ENCODE data around the gene HYAL3.
A peak's percentile ranks its signal among the peaks of the same experiment; 100 is the strongest.
"Not testable (repeated sequence)": the region's sequence is repeated elsewhere in the genome, so short reads cannot be mapped to it uniquely, and the experiment has no call there.

The HYAL3 gene

GRCh38 chr3:50268276-50268675, 30.9 kb downstream of the HYAL3 start:
- peak overlapping the region; percentile 96 for H3K27ac ChIP-seq (ENCODE audit: low read length)
- peak overlapping the region; percentile 62 to 78 for H3K4me3 ChIP-seq (ENCODE audit: low read length in 2 of 2)
- no peaks in the 10 kb centered on the region for H3K36me3 ChIP-seq (ENCODE audit: control insufficient read depth in 2 of 2, insufficient read depth in 2 of 2, low read length in 2 of 2)
- H3K27me3 ChIP-seq (ENCODE audit: control insufficient read depth in 1 of 2, insufficient read depth in 2 of 2, low read length in 2 of 2): peaks cover 0 to 3% of the 10 kb centered on the region in 2 donors
- H3K4me1 ChIP-seq (ENCODE audit: control insufficient read depth, insufficient read depth, low read length): peaks cover 74% of the 10 kb centered on the region
- no peaks in the 10 kb centered on the region for H3K9me3 ChIP-seq (ENCODE audit: control insufficient read depth in 2 of 2, low read length in 2 of 2)
- H3K9ac ChIP-seq (ENCODE audit: low read length in 2 of 2): peak overlapping the region in 1 of 2 donors; percentile 87

GRCh38 chr3:50267280-50267913, 31.8 kb downstream of the HYAL3 start:
- Histone ChIP-seq H3K9ac (ENCODE audit: low read length in 2 of 2) (peak overlapping the region; percentile 83 to 87), H3K4me1 (ENCODE audit: control insufficient read depth, insufficient read depth, low read length) (peaks cover 74% of the 10 kb centered on the region), H3K36me3 (ENCODE audit: control insufficient read depth in 2 of 2, insufficient read depth in 2 of 2, low read length in 2 of 2) (no peaks in the 10 kb centered on the region)

GRCh38 chr3:50266836-50267235, 32.4 kb downstream of the HYAL3 start:
- Histone ChIP-seq H3K9me3 (ENCODE audit: control insufficient read depth in 2 of 2, low read length in 2 of 2) (no peaks in the 10 kb centered on the region), H3K27me3 (ENCODE audit: control insufficient read depth in 1 of 2, insufficient read depth in 2 of 2, low read length in 2 of 2) (no peaks in the 10 kb centered on the region), H3K9ac (ENCODE audit: low read length in 2 of 2) (peak overlapping the region; percentile 83 to 87), H3K27ac (ENCODE audit: low read length) (peak overlapping the region; percentile 96), H3K36me3 (ENCODE audit: control insufficient read depth in 2 of 2, insufficient read depth in 2 of 2, low read length in 2 of 2) (no peaks in the 10 kb centered on the region), H3K4me3 (ENCODE audit: low read length in 2 of 2) (peak overlapping the region; percentile 62 to 78), H3K4me1 (ENCODE audit: control insufficient read depth, insufficient read depth, low read length) (peaks cover 75% of the 10 kb centered on the region)

More at GRCh38 chr3:50267280-50267913, 31.8 kb downstream of the HYAL3 start:
- Histone ChIP-seq H3K9me3 (ENCODE audit: control insufficient read depth in 2 of 2, low read length in 2 of 2) (no peaks in the 10 kb centered on the region), H3K27me3 (ENCODE audit: control insufficient read depth in 1 of 2, insufficient read depth in 2 of 2, low read length in 2 of 2) (no peaks in the 10 kb centered on the region), H3K4me3 (ENCODE audit: low read length in 2 of 2) (peak overlapping the region; percentile 62 to 78), H3K27ac (ENCODE audit: low read length) (peak overlapping the region; percentile 96)

- Histone ChIP-seq H3K27ac (ENCODE audit: low read length) (peak overlapping the region; percentile 96), H3K4me1 (ENCODE audit: control insufficient read depth, insufficient read depth, low read length) (peaks cover 83% of the 10 kb centered on the region), H3K27me3 (ENCODE audit: control insufficient read depth in 1 of 2, insufficient read depth in 2 of 2, low read length in 2 of 2) (no peaks in the 10 kb centered on the region), H3K4me3 (ENCODE audit: low read length in 2 of 2) (peak overlapping the region in 1 of 2 donors; percentile 78), H3K36me3 (ENCODE audit: control insufficient read depth in 2 of 2, insufficient read depth in 2 of 2, low read length in 2 of 2) (no peaks in the 10 kb centered on the region), H3K9ac (ENCODE audit: low read length in 2 of 2) (peak overlapping the region; percentile 83 to 87), H3K9me3 (ENCODE audit: control insufficient read depth in 2 of 2, low read length in 2 of 2) (no peaks in the 10 kb centered on the region)
Measured at GRCh38 chr3:50266017-50266416, 33.2 kb downstream of the HYAL3 start.

GRCh38 chr3:50265571-50265970, 33.6 kb downstream of the HYAL3 start:
- Histone ChIP-seq H3K27me3 (ENCODE audit: control insufficient read depth in 1 of 2, insufficient read depth in 2 of 2, low read length in 2 of 2) (no peaks in the 10 kb centered on the region), H3K27ac (ENCODE audit: low read length) (peak overlapping the region; percentile 96), H3K9ac (ENCODE audit: low read length in 2 of 2) (peak overlapping the region; percentile 51 to 83), H3K36me3 (ENCODE audit: control insufficient read depth in 2 of 2, insufficient read depth in 2 of 2, low read length in 2 of 2) (no peaks in the 10 kb centered on the region), H3K4me1 (ENCODE audit: control insufficient read depth, insufficient read depth, low read length) (peaks cover 85% of the 10 kb centered on the region), H3K9me3 (ENCODE audit: control insufficient read depth in 2 of 2, low read length in 2 of 2) (no peaks in the 10 kb centered on the region), H3K4me3 (ENCODE audit: low read length in 2 of 2) (peak overlapping the region in 1 of 2 donors; percentile 55)

- H3K9me3 ChIP-seq (ENCODE audit: control insufficient read depth in 2 of 2, low read length in 2 of 2): no peaks in the 10 kb centered on the region
- peak overlapping the region in 1 of 2 donors; percentile 55 for H3K4me3 ChIP-seq (ENCODE audit: low read length in 2 of 2)
- peaks cover 87% of the 10 kb centered on the region for H3K4me1 ChIP-seq (ENCODE audit: control insufficient read depth, insufficient read depth, low read length)
- H3K27me3 ChIP-seq (ENCODE audit: control insufficient read depth in 1 of 2, insufficient read depth in 2 of 2, low read length in 2 of 2): no peaks in the 10 kb centered on the region
- peak overlapping the region; percentile 96 for H3K27ac ChIP-seq (ENCODE audit: low read length)
- H3K36me3 ChIP-seq (ENCODE audit: control insufficient read depth in 2 of 2, insufficient read depth in 2 of 2, low read length in 2 of 2): no peaks in the 10 kb centered on the region
- peak overlapping the region; percentile 58 to 83 for H3K9ac ChIP-seq (ENCODE audit: low read length in 2 of 2)
Measured at GRCh38 chr3:50264964-50265485, 34.2 kb downstream of the HYAL3 start.

GRCh38 chr3:50264383-50264963, 34.7 kb downstream of the HYAL3 start:
- Histone ChIP-seq H3K27ac (ENCODE audit: low read length) (peak overlapping the region; percentile 96), H3K4me3 (ENCODE audit: low read length in 2 of 2) (no peak overlapping the region), H3K36me3 (ENCODE audit: control insufficient read depth in 2 of 2, insufficient read depth in 2 of 2, low read length in 2 of 2) (no peaks in the 10 kb centered on the region), H3K4me1 (ENCODE audit: control insufficient read depth, insufficient read depth, low read length) (peaks cover 86% of the 10 kb centered on the region), H3K9me3 (ENCODE audit: control insufficient read depth in 2 of 2, low read length in 2 of 2) (no peaks in the 10 kb centered on the region), H3K27me3 (ENCODE audit: control insufficient read depth in 1 of 2, insufficient read depth in 2 of 2, low read length in 2 of 2) (no peaks in the 10 kb centered on the region), H3K9ac (ENCODE audit: low read length in 2 of 2) (peak overlapping the region; percentile 68 to 83)

GRCh38 chr3:50263478-50264382, 35.5 kb downstream of the HYAL3 start:
- Histone ChIP-seq H3K9ac (ENCODE audit: low read length in 2 of 2) (peak overlapping the region; percentile 26 to 68), H3K36me3 (ENCODE audit: control insufficient read depth in 2 of 2, insufficient read depth in 2 of 2, low read length in 2 of 2) (no peaks in the 10 kb centered on the region), H3K9me3 (ENCODE audit: control insufficient read depth in 2 of 2, low read length in 2 of 2) (no peaks in the 10 kb centered on the region), H3K27me3 (ENCODE audit: control insufficient read depth in 1 of 2, insufficient read depth in 2 of 2, low read length in 2 of 2) (no peaks in the 10 kb centered on the region), H3K4me3 (ENCODE audit: low read length in 2 of 2) (no peak overlapping the region), H3K27ac (ENCODE audit: low read length) (peak overlapping the region; percentile 96), H3K4me1 (ENCODE audit: control insufficient read depth, insufficient read depth, low read length) (peaks cover 82% of the 10 kb centered on the region)

- Histone ChIP-seq H3K4me3 (ENCODE audit: low read length in 2 of 2) (no peak overlapping the region), H3K4me1 (ENCODE audit: control insufficient read depth, insufficient read depth, low read length) (peaks cover 72% of the 10 kb centered on the region), H3K9me3 (ENCODE audit: control insufficient read depth in 2 of 2, low read length in 2 of 2) (no peaks in the 10 kb centered on the region), H3K9ac (ENCODE audit: low read length in 2 of 2) (no peak overlapping the region), H3K36me3 (ENCODE audit: control insufficient read depth in 2 of 2, insufficient read depth in 2 of 2, low read length in 2 of 2) (peaks cover 2 to 5% of the 10 kb centered on the region in 2 donors), H3K27me3 (ENCODE audit: control insufficient read depth in 1 of 2, insufficient read depth in 2 of 2, low read length in 2 of 2) (no peaks in the 10 kb centered on the region), H3K27ac (ENCODE audit: low read length) (peak overlapping the region; percentile 96)
Measured at GRCh38 chr3:50262778-50263177, 36.4 kb downstream of the HYAL3 start.

- H3K27ac ChIP-seq (ENCODE audit: low read length): peak overlapping the region; percentile 96
- not testable (repeated sequence) for H3K4me3 ChIP-seq (ENCODE audit: low read length in 2 of 2); H3K9ac ChIP-seq (ENCODE audit: low read length in 2 of 2); H3K27me3 ChIP-seq (ENCODE audit: control insufficient read depth in 1 of 2, insufficient read depth in 2 of 2, low read length in 2 of 2); H3K36me3 ChIP-seq (ENCODE audit: control insufficient read depth in 2 of 2, insufficient read depth in 2 of 2, low read length in 2 of 2); H3K9me3 ChIP-seq (ENCODE audit: control insufficient read depth in 2 of 2, low read length in 2 of 2)
- peaks cover 66% of the 10 kb centered on the region for H3K4me1 ChIP-seq (ENCODE audit: control insufficient read depth, insufficient read depth, low read length)
Measured at GRCh38 chr3:50262200-50262599, 37.0 kb downstream of the HYAL3 start.
